ENCODE data around the gene UNC80. TPM values are rescaled to one million over a fixed set of nuclear protein-coding genes. Genes with fewer than 3 reads are reported as not detected.

UNC80 gene
- total RNA-seq, 1 donor from 2014 or later = 2.8 TPM

DNA sequence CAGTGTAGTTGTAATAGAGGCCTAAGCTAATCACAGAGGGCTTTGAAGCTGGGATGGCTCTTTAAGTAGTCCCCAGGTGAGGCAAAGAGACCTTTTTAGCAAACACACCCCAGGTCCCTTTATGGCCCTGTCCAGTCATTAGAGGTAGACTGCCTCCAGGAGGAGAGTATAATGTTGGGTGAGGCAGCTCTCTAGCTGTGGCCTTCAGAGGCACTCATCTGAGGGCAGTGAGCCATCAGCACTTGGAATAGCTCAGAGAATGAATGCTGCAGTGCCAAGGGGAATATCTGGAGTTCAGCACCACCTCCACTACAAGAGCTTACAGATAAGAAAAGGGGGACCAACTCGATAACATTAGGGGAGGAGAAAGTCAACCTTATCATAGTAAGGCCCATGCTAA is 52.8 kb downstream of the UNC80 start:
- Mint-ChIP-seq H3K27ac (ENCODE audit: unreplicated experiment) (no peak overlapping the region), H3K27me3 (ENCODE audit: low read depth) (no peaks in the 10 kb centered on the region), H3K36me3 (ENCODE audit: low read depth) (peaks cover 10% of the 10 kb centered on the region), H3K4me3 (no peak overlapping the region), H3K9me3 (peaks cover 3% of the 10 kb centered on the region), H3K4me1 (no peaks in the 10 kb centered on the region)
- TF ChIP-seq CTCF (conservative IDR thresholded peaks at IDR 0.05) = no peak
- DNase-seq (ENCODE audit: low read depth, low spot score) = no peak

- H3K9me3 Mint-ChIP-seq = no peaks in the 10 kb centered on the region
These were observed 59.3 kb downstream of the UNC80 start for GRCh38 chr2:209830722-209831465.

DNA sequence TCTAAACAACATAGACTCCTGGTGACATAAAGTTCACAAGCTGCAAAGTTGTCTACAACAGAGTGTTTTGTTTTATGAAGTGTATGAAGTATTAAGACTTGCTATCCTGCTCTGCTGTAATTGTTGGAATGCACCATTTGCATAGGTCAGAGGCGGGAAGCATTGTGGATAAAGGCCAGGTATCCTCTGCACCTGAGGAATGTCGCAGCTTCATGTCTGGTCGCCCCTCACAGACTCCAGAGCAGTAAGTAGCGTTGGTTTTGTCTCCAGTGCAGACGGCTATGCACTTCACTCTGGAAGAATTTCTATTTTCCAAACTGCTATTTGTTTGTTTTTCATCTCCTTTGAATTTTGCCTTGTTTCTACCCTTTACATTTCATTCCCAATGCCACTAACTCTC is 63.1 kb downstream of the UNC80 start:
- Mint-ChIP-seq H3K9me3 (no peaks in the 10 kb centered on the region), H3K4me3 (no peak overlapping the region), H3K4me1 (no peaks in the 10 kb centered on the region), H3K27me3 (ENCODE audit: low read depth) (no peaks in the 10 kb centered on the region), H3K27ac (ENCODE audit: unreplicated experiment) (no peak overlapping the region), H3K36me3 (ENCODE audit: low read depth) (peaks cover 4% of the 10 kb centered on the region)
- TF ChIP-seq CTCF (conservative IDR thresholded peaks at IDR 0.05) = no peak
- DNase-seq (ENCODE audit: low read depth, low spot score) = no peak

More at GRCh38 chr2:209830722-209831465, 59.3 kb downstream of the UNC80 start:
- TF ChIP-seq CTCF (conservative IDR thresholded peaks at IDR 0.05) = no peak
- H3K4me1 Mint-ChIP-seq = no peaks in the 10 kb centered on the region
- no peak for DNase-seq (ENCODE audit: low read depth, low spot score)
- no peaks in the 10 kb centered on the region for H3K36me3 Mint-ChIP-seq (ENCODE audit: low read depth)
- H3K4me3 Mint-ChIP-seq = no peak overlapping the region
- no peaks in the 10 kb centered on the region for H3K27me3 Mint-ChIP-seq (ENCODE audit: low read depth)
- no peak overlapping the region for H3K27ac Mint-ChIP-seq (ENCODE audit: unreplicated experiment)

DNA sequence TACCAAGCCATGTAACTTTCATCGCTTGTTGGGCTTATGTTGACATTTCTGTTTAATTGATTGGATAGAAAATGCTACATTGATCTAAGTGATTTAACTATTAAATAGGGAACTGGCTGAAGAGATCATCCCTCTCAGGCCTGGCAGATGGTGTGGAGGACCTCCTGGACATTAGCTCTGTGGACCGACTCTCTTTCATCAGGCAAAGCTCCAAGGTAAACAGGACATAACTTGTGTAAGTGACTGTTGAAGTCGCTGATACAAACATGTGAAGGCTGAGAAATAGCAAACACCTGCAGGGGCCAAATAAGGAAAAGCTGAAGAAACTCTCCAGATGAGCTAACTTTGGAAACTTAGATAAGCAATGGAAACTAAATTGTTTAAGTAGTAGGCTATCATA is 68.8 kb downstream of the UNC80 start:
- no peaks in the 10 kb centered on the region for H3K4me1 Mint-ChIP-seq
- TF ChIP-seq CTCF (conservative IDR thresholded peaks at IDR 0.05) = no peak
- peaks cover 12% of the 10 kb centered on the region for H3K36me3 Mint-ChIP-seq (ENCODE audit: low read depth)
- H3K27me3 Mint-ChIP-seq (ENCODE audit: low read depth) = no peaks in the 10 kb centered on the region
- no peak for DNase-seq (ENCODE audit: low read depth, low spot score)
- H3K4me3 Mint-ChIP-seq = no peak overlapping the region
- H3K27ac Mint-ChIP-seq (ENCODE audit: unreplicated experiment) = no peak overlapping the region
- H3K9me3 Mint-ChIP-seq = no peaks in the 10 kb centered on the region

GRCh38 chr2:209845666-209846065 is 74.0 kb downstream of the UNC80 start:
- H3K4me1 Mint-ChIP-seq = no peaks in the 10 kb centered on the region
- no peak for TF ChIP-seq CTCF (conservative IDR thresholded peaks at IDR 0.05)
- peaks cover 5% of the 10 kb centered on the region for H3K36me3 Mint-ChIP-seq (ENCODE audit: low read depth)
- no peak for DNase-seq (ENCODE audit: low read depth, low spot score)
- H3K27ac Mint-ChIP-seq (ENCODE audit: unreplicated experiment) = no peak overlapping the region
- H3K9me3 Mint-ChIP-seq = no peaks in the 10 kb centered on the region
- H3K4me3 Mint-ChIP-seq = no peak overlapping the region
- H3K27me3 Mint-ChIP-seq (ENCODE audit: low read depth) = no peaks in the 10 kb centered on the region

Measured in neural crest cell (in vitro differentiated cells).